Measurements from ENCODE around the gene TXNDC5. TPM values are rescaled to one million over a fixed set of nuclear protein-coding genes. Genes with fewer than 3 reads are reported as not detected.

TXNDC5 gene
- total and polyA plus RNA-seq, 4 donors, result 50.2 to 273 (median 160) TPM

DNA sequence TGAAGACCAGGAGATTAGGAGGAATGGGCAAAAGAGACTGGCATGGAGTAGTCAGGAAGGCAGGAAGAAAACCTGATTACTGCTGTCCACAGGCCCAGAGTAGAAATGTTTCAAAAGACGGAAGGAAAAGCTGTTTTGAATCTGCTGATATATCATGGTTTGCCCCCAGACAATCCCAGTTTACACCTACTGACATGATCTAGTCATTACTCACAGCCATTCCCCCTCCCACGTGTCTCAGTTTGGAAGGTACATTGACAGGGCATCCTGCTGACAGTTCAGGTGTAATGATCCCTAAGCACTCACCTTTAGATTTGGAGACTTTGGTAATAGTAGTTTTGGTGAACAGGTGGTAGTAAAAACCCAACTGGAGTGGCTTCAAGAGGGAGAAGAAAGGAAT lies 9.8 kb upstream of the TXNDC5 start (continued):
- TF ChIP-seq JUND (IDR thresholded peaks at IDR 0.05) (no peak), FOXA1 (IDR thresholded peaks at IDR 0.05) (no peak), ZBTB33 (IDR thresholded peaks at IDR 0.05) (no peak), SP1 (IDR thresholded peaks at IDR 0.05) (no peak), FOXA2 (IDR thresholded peaks at IDR 0.05) (no peak), EGR1 (IDR thresholded peaks at IDR 0.05; ENCODE audit: low read depth in 2 of 2) (no peak)
- TF ChIP-seq, protein P1, sequence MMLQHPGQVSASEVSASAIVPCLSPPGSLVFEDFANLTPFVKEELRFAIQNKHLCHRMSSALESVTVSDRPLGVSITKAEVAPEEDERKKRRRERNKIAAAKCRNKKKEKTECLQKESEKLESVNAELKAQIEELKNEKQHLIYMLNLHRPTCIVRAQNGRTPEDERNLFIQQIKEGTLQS (IDR thresholded peaks at IDR 0.05), result no peak

- 87% methylated on average over 8 of the region's 8 CpGs for WGBS
- no peaks in the 10 kb centered on the region for H3K4me1 ChIP-seq (ENCODE audit: control insufficient read depth in 4 of 4, insufficient read depth in 4 of 4, low read length in 3 of 4)
- no peak overlapping the region for H3K4me3 ChIP-seq (ENCODE audit: low read depth in 1 of 3, low read length in 3 of 3)
- H3K9ac ChIP-seq (ENCODE audit: low read depth in 1 of 2, low read length in 2 of 2), result no peak overlapping the region
- no peaks in the 10 kb centered on the region for H3K36me3 ChIP-seq (ENCODE audit: control insufficient read depth in 4 of 4, insufficient read depth in 3 of 4, low read depth in 1 of 4, low read length in 3 of 4)
- H3K9me3 ChIP-seq (ENCODE audit: control insufficient read depth in 4 of 4, low read length in 3 of 4), result peaks cover 0 to 4% (median 1%) of the 10 kb centered on the region in 4 donors
- no peak overlapping the region for H3K27ac ChIP-seq (ENCODE audit: low read depth in 1 of 2, low read length in 2 of 2)
- no peak for DNase-seq (ENCODE audit: low spot score)
- TF ChIP-seq JUND (IDR thresholded peaks at IDR 0.05) (no peak), YY1 (IDR thresholded peaks at IDR 0.05) (no peak), HNF4G (IDR thresholded peaks at IDR 0.05) (no peak), EGR1 (IDR thresholded peaks at IDR 0.05; ENCODE audit: low read depth in 2 of 2) (no peak), MAX (IDR thresholded peaks at IDR 0.05) (no peak), RAD21 (IDR thresholded peaks at IDR 0.05) (no peak), HNF4A (conservative IDR thresholded peaks at IDR 0.05) (no peak), TAF1 (conservative IDR thresholded peaks at IDR 0.05) (no peak), ZBTB33 (IDR thresholded peaks at IDR 0.05) (no peak), GABPA (IDR thresholded peaks at IDR 0.05 in 1 of 2, conservative IDR thresholded peaks at IDR 0.05 in 1 of 2) (no peak), FOXA2 (IDR thresholded peaks at IDR 0.05) (no peak), SP1 (IDR thresholded peaks at IDR 0.05) (no peak), FOXA1 (IDR thresholded peaks at IDR 0.05) (no peak), NR2F2 (IDR thresholded peaks at IDR 0.05) (no peak)
- TF ChIP-seq, protein P1 (IDR thresholded peaks at IDR 0.05), result no peak
- TF ChIP-seq, protein P2, sequence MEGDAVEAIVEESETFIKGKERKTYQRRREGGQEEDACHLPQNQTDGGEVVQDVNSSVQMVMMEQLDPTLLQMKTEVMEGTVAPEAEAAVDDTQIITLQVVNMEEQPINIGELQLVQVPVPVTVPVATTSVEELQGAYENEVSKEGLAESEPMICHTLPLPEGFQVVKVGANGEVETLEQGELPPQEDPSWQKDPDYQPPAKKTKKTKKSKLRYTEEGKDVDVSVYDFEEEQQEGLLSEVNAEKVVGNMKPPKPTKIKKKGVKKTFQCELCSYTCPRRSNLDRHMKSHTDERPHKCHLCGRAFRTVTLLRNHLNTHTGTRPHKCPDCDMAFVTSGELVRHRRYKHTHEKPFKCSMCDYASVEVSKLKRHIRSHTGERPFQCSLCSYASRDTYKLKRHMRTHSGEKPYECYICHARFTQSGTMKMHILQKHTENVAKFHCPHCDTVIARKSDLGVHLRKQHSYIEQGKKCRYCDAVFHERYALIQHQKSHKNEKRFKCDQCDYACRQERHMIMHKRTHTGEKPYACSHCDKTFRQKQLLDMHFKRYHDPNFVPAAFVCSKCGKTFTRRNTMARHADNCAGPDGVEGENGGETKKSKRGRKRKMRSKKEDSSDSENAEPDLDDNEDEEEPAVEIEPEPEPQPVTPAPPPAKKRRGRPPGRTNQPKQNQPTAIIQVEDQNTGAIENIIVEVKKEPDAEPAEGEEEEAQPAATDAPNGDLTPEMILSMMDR (IDR thresholded peaks at IDR 0.05; ENCODE audit: low read depth, low read length, missing input control), result no peak
- TF ChIP-seq, protein P3, sequence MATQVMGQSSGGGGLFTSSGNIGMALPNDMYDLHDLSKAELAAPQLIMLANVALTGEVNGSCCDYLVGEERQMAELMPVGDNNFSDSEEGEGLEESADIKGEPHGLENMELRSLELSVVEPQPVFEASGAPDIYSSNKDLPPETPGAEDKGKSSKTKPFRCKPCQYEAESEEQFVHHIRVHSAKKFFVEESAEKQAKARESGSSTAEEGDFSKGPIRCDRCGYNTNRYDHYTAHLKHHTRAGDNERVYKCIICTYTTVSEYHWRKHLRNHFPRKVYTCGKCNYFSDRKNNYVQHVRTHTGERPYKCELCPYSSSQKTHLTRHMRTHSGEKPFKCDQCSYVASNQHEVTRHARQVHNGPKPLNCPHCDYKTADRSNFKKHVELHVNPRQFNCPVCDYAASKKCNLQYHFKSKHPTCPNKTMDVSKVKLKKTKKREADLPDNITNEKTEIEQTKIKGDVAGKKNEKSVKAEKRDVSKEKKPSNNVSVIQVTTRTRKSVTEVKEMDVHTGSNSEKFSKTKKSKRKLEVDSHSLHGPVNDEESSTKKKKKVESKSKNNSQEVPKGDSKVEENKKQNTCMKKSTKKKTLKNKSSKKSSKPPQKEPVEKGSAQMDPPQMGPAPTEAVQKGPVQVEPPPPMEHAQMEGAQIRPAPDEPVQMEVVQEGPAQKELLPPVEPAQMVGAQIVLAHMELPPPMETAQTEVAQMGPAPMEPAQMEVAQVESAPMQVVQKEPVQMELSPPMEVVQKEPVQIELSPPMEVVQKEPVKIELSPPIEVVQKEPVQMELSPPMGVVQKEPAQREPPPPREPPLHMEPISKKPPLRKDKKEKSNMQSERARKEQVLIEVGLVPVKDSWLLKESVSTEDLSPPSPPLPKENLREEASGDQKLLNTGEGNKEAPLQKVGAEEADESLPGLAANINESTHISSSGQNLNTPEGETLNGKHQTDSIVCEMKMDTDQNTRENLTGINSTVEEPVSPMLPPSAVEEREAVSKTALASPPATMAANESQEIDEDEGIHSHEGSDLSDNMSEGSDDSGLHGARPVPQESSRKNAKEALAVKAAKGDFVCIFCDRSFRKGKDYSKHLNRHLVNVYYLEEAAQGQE (IDR thresholded peaks at IDR 0.05), result no peak
- no peaks in the 10 kb centered on the region for H3K27me3 ChIP-seq (ENCODE audit: control insufficient read depth in 4 of 4, insufficient read depth in 4 of 4, low read length in 3 of 4)
Observed at GRCh38 chr6:7919871-7920270, 9.3 kb upstream of the TXNDC5 start.

Measured in liver (tissue), 9 donors.